SK-N-SH (cell line): ENCODE data around the gene CMPK1. TPM values are rescaled to one million over a fixed set of nuclear protein-coding genes. Genes with fewer than 3 reads are reported as not detected.

Source experiments
- CTCF ChIA-PET: fragments of 300-600, 350-600 bp; formaldehyde crosslinking; extraction: SDS; loops from one replicate; lab custom pipeline; 2021; lab: Yijun Ruan, JAX
- POLR2A ChIA-PET: fragments of 350-600 bp; sonication (Branson Sonifier 250); formaldehyde crosslinking; extraction: SDS; loops from one replicate; lab custom pipeline; 2020; ENCODE audit warnings: antibody characterized with exemption, inconsistent platforms; lab: Yijun Ruan, JAX
- DNase-seq: peaks from one replicate; pipeline ENCODE4 v3.0.0; 2012
- H2AFZ ChIP-seq: fragments of 200-600 bp; sonication (generic); 2 replicates; pipeline ENCODE4 v1.8.1; 2016; ENCODE audit warnings: antibody characterized with exemption, mild to moderate bottlenecking, low read depth
- H3F3A ChIP-seq: fragments of 200-600 bp; sonication (generic); replicated peaks from 2 replicates; pipeline ENCODE3; 2016; ENCODE audit warnings: antibody characterized with exemption, mild to moderate bottlenecking; ENCODE audit not compliant: insufficient read depth
- H3K27ac ChIP-seq, 2 experiments: fragments of 200-500 bp in 1 of 2; fragments of 200-600 bp in 1 of 2; sonication (Bioruptor generic) in 1 of 2; sonication (generic), shearing (Covaris generic) in 1 of 2; 2 replicates each; pipeline versions ENCODE4 v1.5.1 to v1.6.1; 2014 to 2016; ENCODE audit warnings: low read depth in 2 of 2, inconsistent platforms in 1 of 2, low read length in 1 of 2, mild to moderate bottlenecking in 1 of 2, mixed read lengths in 1 of 2
- H3K27me3 ChIP-seq: fragments of 200-600 bp; sonication (generic), shearing (Covaris generic); 2 replicates; pipeline ENCODE4 v1.6.1; 2016; ENCODE audit warnings: mixed run types; ENCODE audit not compliant: insufficient read depth
- H3K36me3 ChIP-seq, 2 experiments: fragments of 200-500 bp in 1 of 2; fragments of 200-600 bp in 1 of 2; sonication (Bioruptor generic) in 1 of 2; sonication (generic) in 1 of 2; replicated peaks in 1 of 2; 2 replicates each; pipeline versions ENCODE3 to v1.5.1; 2014 to 2016; ENCODE audit warnings: low read length in 1 of 2, mild to moderate bottlenecking in 1 of 2; ENCODE audit not compliant: insufficient read depth in 2 of 2, control insufficient read depth in 1 of 2
- H3K4me1 ChIP-seq, 2 experiments: fragments of 200-500 bp in 1 of 2; fragments of 200-600 bp in 1 of 2; sonication (Bioruptor generic) in 1 of 2; sonication (generic), shearing (Covaris generic) in 1 of 2; 2 replicates each; pipeline versions ENCODE4 v1.5.1 to v1.6.1; 2014 to 2016; ENCODE audit warnings: low read depth in 1 of 2, low read length in 1 of 2, mixed run types in 1 of 2; ENCODE audit not compliant: insufficient read depth in 2 of 2, control insufficient read depth in 1 of 2
- H3K4me2 ChIP-seq: fragments of 200-600 bp; sonication (generic), shearing (Covaris generic); 2 replicates; pipeline ENCODE4 v1.6.1; 2017; ENCODE audit warnings: mixed run types
- H3K4me3 ChIP-seq, 2 experiments: fragments of 200-500 bp in 1 of 2; fragments of 200-600 bp in 1 of 2; sonication (Bioruptor generic) in 1 of 2; sonication (generic), shearing (Covaris generic) in 1 of 2; 2 replicates each; pipeline versions ENCODE4 v1.5.1 to v1.8.1; 2014 to 2016; ENCODE audit warnings: low read depth in 2 of 2, inconsistent platforms in 1 of 2, low read length in 1 of 2, mild to moderate bottlenecking in 1 of 2, mixed read lengths in 1 of 2, moderate library complexity in 1 of 2
- H3K79me2 ChIP-seq: fragments of 200-600 bp; sonication (generic); 2 replicates; pipeline ENCODE4 v1.8.1; 2017; ENCODE audit warnings: mild to moderate bottlenecking; ENCODE audit not compliant: insufficient read depth
- H3K9ac ChIP-seq: fragments of 200-600 bp; sonication (generic); 2 replicates; pipeline ENCODE4 v1.6.1; 2017; ENCODE audit warnings: mixed run types
- H3K9me2 ChIP-seq: fragments of 200-600 bp; sonication (generic); 2 replicates; pipeline ENCODE4 v1.6.1; 2017; ENCODE audit warnings: mixed run types
- H3K9me3 ChIP-seq: fragments of 200-600 bp; sonication (generic); 2 replicates; pipeline ENCODE4 v1.6.1; 2017; ENCODE audit warnings: mixed run types, mild to moderate bottlenecking, moderate library complexity
- H4K20me1 ChIP-seq: fragments of 200-600 bp; sonication (generic); 2 replicates; pipeline ENCODE4 v1.6.1; 2017; ENCODE audit warnings: mild to moderate bottlenecking, mixed run types; ENCODE audit not compliant: insufficient read depth
- ELF1 ChIP-seq: IDR thresholded peaks from 2 replicates; pipeline ENCODE4 v1.4.0; 2012
- EP300 ChIP-seq, 2 experiments: IDR thresholded peaks; 2 replicates each; pipeline versions ENCODE4 v1.4.0 to v1.6.1; 2012; ENCODE audit warnings: borderline replicate concordance in 1 of 2, low read depth in 1 of 2, low read length in 1 of 2
- FOSL2 ChIP-seq: IDR thresholded peaks from 2 replicates; pipeline ENCODE4 v1.4.0; 2012; ENCODE audit warnings: low read depth, mild to moderate bottlenecking, moderate library complexity, borderline replicate concordance
- GATA2 ChIP-seq: sonication (generic); formaldehyde crosslinking; IDR thresholded peaks from 2 replicates; pipeline ENCODE4 v1.5.0; 2020; ENCODE audit warnings: mild to moderate bottlenecking, missing genetic modification reagents
- MAX ChIP-seq: IDR thresholded peaks from 2 replicates; pipeline ENCODE4 v1.4.0; 2012; ENCODE audit warnings: low read depth
- MEF2A ChIP-seq: IDR thresholded peaks from 2 replicates; pipeline ENCODE4 v1.4.0; 2012; ENCODE audit warnings: low read depth, borderline replicate concordance
- NFIC ChIP-seq: IDR thresholded peaks from 2 replicates; pipeline ENCODE4 v1.4.0; 2012; ENCODE audit warnings: borderline replicate concordance
- NRF1 ChIP-seq: IDR thresholded peaks from 2 replicates; pipeline ENCODE4 v1.6.1; 2012; ENCODE audit warnings: low read depth, mild to moderate bottlenecking, low read length
- POLR2AphosphoS5 ChIP-seq: IDR thresholded peaks from 2 replicates; pipeline ENCODE4 v1.6.1; 2012; ENCODE audit warnings: low read depth, low read length
- RCOR1 ChIP-seq: fragments of 150-350 bp; IDR thresholded peaks from 2 replicates; pipeline ENCODE4 v1.6.1; 2017; ENCODE audit warnings: antibody characterized with exemption, low read length
- REST ChIP-seq: IDR thresholded peaks from 2 replicates; pipeline ENCODE4 v1.6.1; 2012; ENCODE audit warnings: mild to moderate bottlenecking, low read depth, low read length, moderate library complexity
- RXRA ChIP-seq: IDR thresholded peaks from 2 replicates; pipeline ENCODE4 v1.4.0; 2012; ENCODE audit warnings: low read depth, mild to moderate bottlenecking, borderline replicate concordance
- SIN3A ChIP-seq: IDR thresholded peaks from 2 replicates; pipeline ENCODE4 v1.6.1; 2012; ENCODE audit warnings: low read depth, mild to moderate bottlenecking, low read length, moderate library complexity, borderline replicate concordance
- SMC3 ChIP-seq: IDR thresholded peaks from 2 replicates; pipeline ENCODE4 v1.6.1; 2012; ENCODE audit warnings: low read depth, low read length, improper control_type of control experiment
- TCF12 ChIP-seq: IDR thresholded peaks from 2 replicates; pipeline ENCODE4 v1.4.0; 2012
- TEAD4 ChIP-seq: IDR thresholded peaks from 2 replicates; pipeline ENCODE4 v1.4.0; 2012; ENCODE audit warnings: mild to moderate bottlenecking, borderline replicate concordance; ENCODE audit not compliant: insufficient read depth
- USF2 ChIP-seq: fragments of 150-350 bp; IDR thresholded peaks from 2 replicates; pipeline ENCODE4 v1.6.1; 2017; ENCODE audit warnings: antibody characterized with exemption, low read length, low read depth, borderline replicate concordance
- YY1 ChIP-seq: IDR thresholded peaks from 2 replicates; pipeline ENCODE4 v1.4.0; 2012; ENCODE audit warnings: low read depth, mild to moderate bottlenecking
- ZBTB33 ChIP-seq: IDR thresholded peaks from 2 replicates; pipeline ENCODE4 v1.4.0; 2012; ENCODE audit warnings: low read depth, borderline replicate concordance
- WGBS: methylation state at CpG from one replicate; pipeline ENCODE4 v1.1.6; 2017; ENCODE audit warnings: low lambda C conversion rate; 5-methylcytosine and 5-hydroxymethylcytosine counted together
- polyA plus RNA-seq, 3 experiments: library from polyadenylated mRNA; depleted of rRNA; stranded (reverse); fragments of >200 nt; gene quantifications; 2 replicates each; pipeline ENCODE4 v1.2.3, GENCODE V29; 2012
- TF ChIP-seq, protein P1 (sequence below): IDR thresholded peaks from 2 replicates; pipeline ENCODE4 v1.4.0; 2012; ENCODE audit warnings: low read depth, borderline replicate concordance

The CMPK1 gene
- polyA plus RNA-seq, 1 of the 3 experiments (the other 2 are of a cell fraction): 17.5 TPM

DNA sequence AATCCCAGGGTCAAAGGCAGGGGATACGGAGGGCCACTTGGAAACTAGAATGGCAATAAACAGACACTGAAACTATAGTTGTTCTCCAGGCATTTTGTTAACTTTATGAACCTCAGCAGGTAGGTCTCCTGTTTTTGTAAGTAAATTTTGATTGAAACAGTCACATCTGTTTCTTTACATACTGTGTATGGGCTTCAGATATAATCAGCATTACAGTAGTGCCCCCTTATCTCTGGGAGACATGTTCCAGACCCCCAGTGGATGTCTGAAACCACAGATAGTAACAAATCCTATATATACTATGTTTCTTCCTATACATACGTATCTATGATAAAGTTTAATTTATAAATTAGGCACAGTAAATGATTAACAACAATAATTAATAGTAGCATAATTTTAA lies 31.1 kb upstream of the CMPK1 start:
- Histone ChIP-seq H3K9ac (no peak overlapping the region), H3K36me3 (peaks cover 28 to 52% of the 10 kb centered on the region in 2 experiments), H3K4me3 (no peak overlapping the region), H3K4me1 (no peaks in the 10 kb centered on the region; a peak in 1 of 4 replicates), H3K27me3 (no peaks in the 10 kb centered on the region), H3F3A (peaks cover 6% of the 10 kb centered on the region), H3K9me3 (no peaks in the 10 kb centered on the region), H3K27ac (no peak overlapping the region), H3K9me2 (no peaks in the 10 kb centered on the region), H2AFZ (no peak overlapping the region; the same call in 1 of the 2 replicates), H3K79me2 (peaks cover 25% of the 10 kb centered on the region), H3K4me2 (no peak overlapping the region), H4K20me1 (no peaks in the 10 kb centered on the region)
- ChIA-PET CTCF (no interaction called here), POLR2A (no interaction called here)
- peak; percentile 24 for DNase-seq
- 96% methylated on average over 2 of the region's 2 CpGs for WGBS
- TF ChIP-seq RCOR1 (no peak; the same call in 1 of the 2 replicates), EP300 (IDR thresholded peaks at IDR 0.05; ENCODE audit: borderline replicate concordance in 1 of 2, low read depth in 1 of 2, low read length in 1 of 2) (peak in 1 of 2 experiments; percentile 43; a peak in 1 of 4 replicates), GATA2 (peak; percentile 75)

- peaks cover 88% of the 10 kb centered on the region for H3K79me2 ChIP-seq
- ChIA-PET POLR2A (interaction anchor here (0.7 kb wide), 1 partner anchor 46 kb away, joined by 3 read pairs; no protein-coding TSS in a partner anchor), CTCF (interaction anchor here (1.1 kb wide), 1 partner anchor 46 kb away, joined by 3 read pairs; no protein-coding TSS in a partner anchor)
- H3K4me3 ChIP-seq: no peak overlapping the region
- DNase-seq: no peak
- no peak overlapping the region for H3K27ac ChIP-seq
- H3K9me3 ChIP-seq: no peaks in the 10 kb centered on the region
- WGBS: 97% methylated on average over 4 of the region's 4 CpGs
- TF ChIP-seq NFIC: no peak
- no peak for TF ChIP-seq GATA2
- no peak for TF ChIP-seq SMC3
- TF ChIP-seq RCOR1: no peak
- TF ChIP-seq RXRA: no peak
- TF ChIP-seq NRF1: no peak
- no peak for TF ChIP-seq MAX
- TF ChIP-seq FOSL2: no peak
- no peak for TF ChIP-seq SIN3A
- no peak for TF ChIP-seq MEF2A
- no peak for TF ChIP-seq TCF12
- TF ChIP-seq, protein P1, sequence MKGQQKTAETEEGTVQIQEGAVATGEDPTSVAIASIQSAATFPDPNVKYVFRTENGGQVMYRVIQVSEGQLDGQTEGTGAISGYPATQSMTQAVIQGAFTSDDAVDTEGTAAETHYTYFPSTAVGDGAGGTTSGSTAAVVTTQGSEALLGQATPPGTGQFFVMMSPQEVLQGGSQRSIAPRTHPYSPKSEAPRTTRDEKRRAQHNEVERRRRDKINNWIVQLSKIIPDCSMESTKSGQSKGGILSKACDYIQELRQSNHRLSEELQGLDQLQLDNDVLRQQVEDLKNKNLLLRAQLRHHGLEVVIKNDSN: no peak
- no peak for TF ChIP-seq ELF1
- TF ChIP-seq USF2: no peak
- TF ChIP-seq YY1: no peak
- no peak for TF ChIP-seq EP300 (IDR thresholded peaks at IDR 0.05; ENCODE audit: borderline replicate concordance in 1 of 2, low read depth in 1 of 2, low read length in 1 of 2)
- no peak for TF ChIP-seq POLR2AphosphoS5
- TF ChIP-seq ZBTB33: no peak
- no peak for TF ChIP-seq REST
- no peak for TF ChIP-seq TEAD4
- peaks cover 13% of the 10 kb centered on the region for H3F3A ChIP-seq
- H3K4me1 ChIP-seq: peaks cover 2 to 6% of the 10 kb centered on the region in 2 experiments; a peak in 2 of 4 replicates
- no peak overlapping the region for H3K9ac ChIP-seq
- no peaks in the 10 kb centered on the region for H4K20me1 ChIP-seq
- no peak overlapping the region for H2AFZ ChIP-seq
- H3K9me2 ChIP-seq: no peaks in the 10 kb centered on the region
- H3K36me3 ChIP-seq: peaks cover 15 to 37% of the 10 kb centered on the region in 2 experiments
- H3K27me3 ChIP-seq: no peaks in the 10 kb centered on the region
- H3K4me2 ChIP-seq: no peak overlapping the region
Measured at GRCh38 chr1:47309427-47309826, 24.2 kb upstream of the CMPK1 start.
